Suprapubic skin (tissue), 4 donors: ENCODE results near the gene PARVB.

Source experiments
- CTCF ChIP-seq, 2 donors: fragments of 200-600 bp in 1 of 2; fragments of 450-650 bp in 1 of 2; sonication (generic) in 1 of 2; IDR thresholded peaks; one replicate each; pipeline ENCODE4 v1.5.1; 2016 to 2019; ENCODE audit warnings: antibody characterized with exemption in 2 of 2, mild to moderate bottlenecking in 1 of 2, moderate library complexity in 1 of 2
- POLR2A ChIP-seq, 2 donors: fragments of 450-650 bp; IDR thresholded peaks; one replicate each; pipeline ENCODE4 v1.6.1; 2017; ENCODE audit warnings: antibody characterized with exemption in 2 of 2, mild to moderate bottlenecking in 2 of 2, moderate library complexity in 2 of 2
- POLR2AphosphoS5 ChIP-seq, 3 donors: sonication (generic); formaldehyde crosslinking; IDR thresholded peaks; one replicate each; pipeline ENCODE4 v1.6.1; 2017; ENCODE audit warnings: antibody characterized with exemption in 3 of 3

DNA sequence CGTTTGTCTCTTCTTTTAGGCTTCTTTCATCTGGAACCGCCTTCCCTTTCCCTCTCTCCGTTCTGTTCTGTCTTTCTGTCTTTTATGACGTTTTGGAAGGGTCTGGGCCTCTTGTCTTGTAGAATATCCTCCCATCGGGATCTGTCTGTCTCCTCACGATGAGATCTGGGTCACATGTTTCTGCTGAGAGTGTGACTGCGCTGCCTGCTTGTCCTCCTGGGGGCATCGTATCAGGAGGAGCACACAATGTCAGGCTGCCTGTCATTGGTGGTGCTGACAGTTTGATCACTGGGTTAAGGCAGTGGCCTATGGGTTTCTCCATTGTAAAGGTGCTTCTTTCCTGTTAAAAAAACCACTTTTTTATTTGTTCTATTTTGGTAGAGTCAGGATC lies 96.2 kb downstream of the PARVB start:
- TF ChIP-seq CTCF (IDR thresholded peaks at IDR 0.05) = no peak
- no peak for TF ChIP-seq POLR2AphosphoS5 (IDR thresholded peaks at IDR 0.05)
- no peak for TF ChIP-seq POLR2A (IDR thresholded peaks at IDR 0.05)
